HuH-7 (cell line): Measurements from ENCODE around the gene SLC8A1.

Source experiments
- DNase-seq: peaks from one replicate; pipeline ENCODE4 v3.0.0; 2011; ENCODE audit warnings: low spot score

SLC8A1 gene

DNA sequence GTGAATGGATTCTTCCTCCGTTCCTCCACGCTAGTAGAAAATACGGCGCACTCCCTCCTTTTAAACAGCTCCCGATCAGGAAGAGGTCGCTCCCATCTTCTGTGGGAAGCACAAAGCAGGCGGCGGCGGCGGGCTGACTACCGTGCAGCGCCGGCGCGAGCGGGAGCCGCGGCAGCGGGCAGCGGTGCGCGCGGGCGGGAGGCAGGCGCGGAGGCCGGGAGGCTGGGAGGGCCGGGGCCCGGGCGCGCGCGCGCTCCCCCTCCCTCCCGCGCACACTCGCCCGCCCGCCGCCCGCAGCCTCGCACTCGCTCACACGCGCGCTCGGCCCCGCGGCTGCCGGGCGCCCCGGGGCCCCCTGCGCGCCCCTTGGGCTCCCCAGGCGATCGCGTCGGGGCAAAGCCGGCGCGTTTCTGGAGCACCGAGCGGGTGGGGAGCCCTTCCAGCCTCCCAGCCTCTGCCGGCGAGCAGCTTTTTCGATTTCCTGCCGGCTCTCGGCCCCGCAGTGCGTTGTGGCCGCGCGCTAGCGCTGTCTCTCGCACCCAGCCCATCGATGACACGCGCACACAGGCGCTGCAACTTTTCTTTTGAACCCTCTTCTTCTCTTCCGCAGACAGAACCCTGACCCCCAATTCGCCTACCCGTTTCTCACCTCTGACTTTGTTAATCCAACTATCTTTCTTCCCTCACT, at the start of gene SLC8A1:
Gene SLC8A1, minus strand, starts transcription at position 173 of the 688 bp plus-strand sequence.
- no peak for DNase-seq

DNA sequence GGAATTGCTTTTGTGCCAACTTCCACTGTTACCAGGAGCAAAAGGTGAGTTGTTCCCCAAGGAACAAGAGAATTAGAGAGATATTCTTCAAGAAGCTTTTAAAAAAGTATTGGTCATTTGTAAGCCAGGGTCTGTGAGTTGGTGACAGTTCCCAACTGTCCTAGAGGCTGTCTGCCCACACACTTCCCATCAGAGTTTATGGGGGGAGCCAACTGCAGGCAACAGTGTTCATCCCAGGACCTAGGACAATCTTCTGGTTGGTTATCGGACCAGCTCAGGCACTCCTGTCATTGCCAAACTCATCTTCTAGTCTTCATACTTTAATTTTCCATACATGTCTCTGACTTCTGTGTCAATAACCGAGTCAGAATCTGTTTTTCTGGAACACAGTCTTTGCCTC, 47.5 kb upstream of the SLC8A1 start:
- no peak for DNase-seq

DNA sequence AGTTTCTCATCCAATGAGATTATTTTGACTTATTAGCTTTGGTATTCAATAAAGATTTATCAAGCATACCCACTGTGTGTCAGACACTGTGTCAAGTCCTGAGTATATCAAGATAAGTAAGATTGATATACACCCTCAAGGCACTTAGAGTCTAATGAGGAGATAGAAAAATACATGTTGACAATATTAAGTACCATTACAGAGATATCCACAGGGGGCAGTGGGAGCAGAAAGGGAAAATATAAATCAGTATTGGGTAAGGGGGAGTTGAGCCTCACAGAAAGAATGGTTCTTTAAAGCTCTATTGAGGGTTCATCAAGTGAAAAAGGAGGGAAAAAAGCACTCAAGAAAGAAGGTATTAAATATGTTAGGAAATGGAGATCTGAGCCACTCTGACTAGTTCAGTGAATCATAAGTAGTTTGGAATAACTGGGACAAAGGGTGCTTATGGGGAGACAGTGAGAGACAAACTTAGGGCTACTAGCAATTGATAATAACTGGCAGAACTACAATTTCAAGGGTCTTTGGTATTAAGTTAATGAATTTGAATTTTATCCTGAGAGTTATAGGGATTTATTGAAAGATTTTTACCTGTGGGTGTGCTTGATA, 45.5 kb upstream of the SLC8A1 start:
- DNase-seq = no peak

DNA sequence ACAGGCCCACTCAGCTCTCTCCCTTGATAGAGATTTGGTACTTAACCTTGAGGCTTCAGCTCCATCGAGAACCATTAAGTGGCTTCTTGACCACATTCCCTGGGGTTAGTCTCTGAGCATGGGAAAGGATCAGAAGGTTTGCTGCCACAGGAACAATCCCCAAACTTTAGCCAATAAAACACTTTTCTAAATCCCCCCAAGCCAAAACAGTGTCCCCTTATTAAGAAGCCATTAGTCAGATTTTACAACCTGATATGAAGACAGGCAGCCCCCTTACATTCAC, 37.7 kb upstream of the SLC8A1 start:
- no peak for DNase-seq

DNA sequence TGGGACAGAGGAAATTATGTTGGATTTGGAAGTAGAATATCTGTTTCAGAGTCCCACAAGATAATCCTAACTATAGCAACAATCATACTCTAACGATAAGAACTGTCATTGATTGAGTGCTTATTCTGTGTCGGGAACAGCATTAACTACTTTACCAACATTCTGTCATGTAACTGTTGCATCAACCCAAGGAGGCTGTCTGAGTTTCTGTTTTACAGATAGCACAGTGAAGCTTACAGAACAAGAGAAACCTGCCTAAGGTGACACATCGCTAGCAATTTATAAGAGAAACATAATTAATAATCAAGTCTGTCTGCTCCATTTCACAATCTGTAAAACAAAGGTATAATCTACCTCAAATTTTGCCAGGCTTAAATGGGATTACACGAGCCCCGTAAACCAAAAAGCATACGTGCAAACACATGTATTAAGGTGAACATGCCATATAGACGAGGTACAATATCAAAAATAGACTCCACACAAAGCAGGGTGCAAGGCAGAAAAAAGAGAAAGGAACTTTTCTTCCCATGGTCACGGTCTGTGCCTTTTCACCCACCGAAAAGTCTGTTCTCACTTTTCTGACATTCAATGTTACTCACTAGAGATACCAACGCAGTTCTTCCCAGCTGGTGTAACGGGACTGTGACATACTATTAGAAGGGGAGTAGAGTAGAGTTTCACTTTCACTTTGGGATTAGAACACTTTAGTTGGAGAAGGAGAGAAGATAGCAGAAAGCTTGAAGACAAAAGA, 37.2 kb upstream of the SLC8A1 start:
- peak; percentile 8 for DNase-seq

GRCh38 chr2:40488101-40488601, 36.3 kb upstream of the SLC8A1 start:
- no peak for DNase-seq

- DNase-seq = no peak
Measured at GRCh38 chr2:40487602-40488001, 35.7 kb upstream of the SLC8A1 start.

GRCh38 chr2:40485854-40486253, 34.0 kb upstream of the SLC8A1 start:
- no peak for DNase-seq

DNA sequence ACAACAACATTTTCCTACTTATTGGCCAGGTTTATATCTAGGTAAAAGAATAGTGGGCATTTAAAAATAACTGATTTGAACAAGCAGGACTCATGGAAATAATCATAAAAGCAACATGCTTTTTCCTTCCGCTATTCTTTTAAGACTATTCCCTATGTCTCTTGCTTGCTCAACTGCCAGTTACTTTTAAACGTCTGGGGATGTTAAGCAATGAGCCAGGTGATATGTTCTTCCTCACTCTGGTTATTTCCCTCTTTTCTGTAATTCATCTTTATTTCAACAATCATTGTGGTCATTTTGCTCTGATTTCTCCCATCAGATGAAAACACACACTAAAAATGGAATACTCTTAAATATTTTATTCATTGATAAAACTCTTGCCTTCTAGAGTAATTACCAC, 33.4 kb upstream of the SLC8A1 start:
- no peak for DNase-seq

GRCh38 chr2:40483549-40484243, 31.8 kb upstream of the SLC8A1 start:
- no peak for DNase-seq

GRCh38 chr2:40480596-40480995, 28.7 kb upstream of the SLC8A1 start:
- DNase-seq = no peak

DNA sequence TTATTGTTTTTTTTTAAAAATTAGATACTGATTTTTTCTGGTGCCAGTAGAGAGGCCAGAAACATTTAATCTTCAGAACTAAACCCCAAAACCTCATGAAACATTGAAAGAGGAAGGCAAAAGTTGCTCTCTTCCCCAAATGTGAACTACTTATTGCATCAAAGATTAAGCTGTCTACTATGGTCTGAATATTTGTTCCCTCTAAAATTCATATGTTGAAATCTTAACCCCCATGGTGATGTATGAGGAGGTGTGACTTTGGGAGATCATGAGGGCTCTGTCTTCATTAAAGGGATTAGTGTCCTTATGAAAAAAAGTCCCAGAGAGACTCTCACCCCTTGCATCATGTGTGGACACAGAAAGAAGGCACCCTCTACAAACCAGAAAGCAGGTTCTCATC, 28.2 kb upstream of the SLC8A1 start:
- DNase-seq = no peak

DNA sequence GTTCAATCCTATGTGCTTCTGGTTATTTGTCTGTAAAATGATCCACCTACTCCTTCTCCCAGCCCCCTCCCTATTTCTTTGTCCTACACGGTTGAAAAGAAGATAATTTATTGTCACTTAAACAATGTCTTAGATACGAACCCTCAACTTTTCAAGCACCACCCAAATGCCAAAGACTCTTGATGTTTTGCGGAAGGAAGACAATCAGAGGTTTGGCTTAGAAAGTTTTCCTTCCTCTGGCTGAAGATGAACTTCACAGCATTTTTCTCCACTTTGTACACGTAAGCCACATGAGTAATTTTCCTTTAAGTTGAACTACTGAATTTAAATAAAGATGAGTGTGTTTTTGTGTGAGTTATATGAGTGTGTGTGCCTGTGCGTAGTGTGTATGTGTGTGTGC, 25.5 kb upstream of the SLC8A1 start:
- no peak for DNase-seq

DNA sequence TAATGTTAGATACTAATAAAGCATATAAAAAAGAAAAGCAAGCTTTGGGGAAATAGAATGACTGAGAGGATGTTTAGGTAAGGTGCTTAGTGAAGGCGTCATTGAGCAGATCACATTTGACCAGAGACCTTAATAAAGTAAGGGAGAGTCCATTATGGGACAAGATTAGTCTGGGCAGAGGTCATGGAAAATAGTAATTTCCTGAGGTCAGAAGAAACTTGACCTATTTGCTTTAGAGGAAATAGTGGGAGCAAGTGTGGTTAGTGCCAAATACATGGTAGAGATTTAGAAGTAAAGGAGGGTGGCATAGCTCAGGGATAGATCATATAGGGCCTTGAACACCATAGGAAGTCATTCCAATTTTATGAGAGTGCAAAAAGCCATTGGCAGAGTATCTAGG, 24.5 kb upstream of the SLC8A1 start:
- DNase-seq = no peak

- DNase-seq = no peak
Measured at GRCh38 chr2:40474306-40474705, 22.4 kb upstream of the SLC8A1 start.

- no peak for DNase-seq
Measured at GRCh38 chr2:40471866-40472265, 20.0 kb upstream of the SLC8A1 start.

DNA sequence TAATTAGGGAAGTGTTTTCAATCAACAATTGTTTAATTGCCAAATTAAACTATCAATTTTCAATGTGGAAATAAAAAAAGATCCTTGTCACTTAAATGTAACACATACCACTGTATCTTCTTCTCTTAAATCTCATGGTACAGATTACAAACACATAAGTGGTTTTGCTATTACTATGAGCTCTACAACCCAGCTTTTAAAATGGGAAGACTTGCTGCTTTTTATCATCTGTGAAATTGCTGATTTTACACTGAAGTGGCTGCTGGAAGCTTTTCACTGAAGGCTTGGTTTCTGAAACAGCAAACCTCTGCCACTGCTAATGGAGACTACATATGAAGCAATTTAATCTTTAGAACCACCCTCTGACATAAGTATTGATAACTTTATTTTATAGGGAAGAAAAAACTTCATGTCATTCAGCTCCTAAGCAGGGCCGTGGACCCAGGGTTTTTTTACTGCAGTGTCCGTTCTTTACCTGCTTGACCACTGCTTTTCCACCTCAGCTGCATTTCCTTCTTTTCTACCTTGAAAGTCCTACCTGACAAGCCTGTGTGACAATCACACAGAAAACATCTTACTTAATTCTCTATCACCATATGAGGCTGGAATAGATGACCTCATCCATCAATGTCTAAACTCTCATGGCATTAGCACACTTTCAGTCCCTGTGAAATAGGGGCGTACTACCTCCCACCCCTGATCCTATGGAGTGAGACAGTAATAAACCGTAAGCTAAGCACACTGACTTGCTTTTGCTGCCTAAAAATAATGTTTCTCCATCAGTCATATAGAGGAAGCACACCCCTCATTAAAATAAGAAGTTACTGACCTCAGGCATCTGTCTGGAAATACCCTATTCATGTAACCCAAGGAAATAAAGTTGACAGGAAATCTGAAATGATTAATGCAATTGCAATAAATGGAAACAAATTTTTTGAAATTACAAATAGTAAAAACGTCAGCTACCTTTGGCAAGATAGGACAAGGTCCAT, 19.2 kb upstream of the SLC8A1 start:
- no peak for DNase-seq

DNA sequence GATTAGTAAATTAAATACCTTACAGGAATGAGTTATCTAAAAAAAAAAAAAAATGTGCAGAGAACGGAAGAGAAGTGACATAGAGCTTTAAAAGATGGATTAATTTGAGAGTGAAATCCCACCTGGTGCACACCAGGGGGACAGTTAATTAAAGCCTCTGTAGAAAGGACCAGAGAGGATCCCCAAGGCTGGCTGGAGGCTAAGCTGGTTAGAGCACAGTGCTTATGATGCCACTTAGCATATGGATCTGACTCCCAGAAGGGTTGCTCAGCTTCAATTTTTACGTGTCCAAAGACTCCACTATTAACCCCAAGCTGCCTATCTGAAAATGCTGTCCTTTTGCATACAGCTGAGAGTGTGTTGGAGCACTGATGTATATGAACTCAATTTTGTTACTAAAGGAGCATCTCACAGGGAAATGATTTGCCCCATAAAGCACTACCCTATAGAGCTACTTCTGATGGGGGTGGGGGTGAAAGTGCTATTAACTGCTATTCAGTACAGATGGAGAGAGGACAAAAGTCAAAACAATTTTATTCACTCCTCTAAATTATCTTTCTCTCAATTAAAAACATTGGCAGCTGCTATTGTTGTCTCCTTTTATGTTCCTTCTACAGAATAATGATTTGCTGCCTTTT, 15.2 kb upstream of the SLC8A1 start:
- DNase-seq = no peak

GRCh38 chr2:40466332-40466906, 14.5 kb upstream of the SLC8A1 start:
- no peak for DNase-seq

DNA sequence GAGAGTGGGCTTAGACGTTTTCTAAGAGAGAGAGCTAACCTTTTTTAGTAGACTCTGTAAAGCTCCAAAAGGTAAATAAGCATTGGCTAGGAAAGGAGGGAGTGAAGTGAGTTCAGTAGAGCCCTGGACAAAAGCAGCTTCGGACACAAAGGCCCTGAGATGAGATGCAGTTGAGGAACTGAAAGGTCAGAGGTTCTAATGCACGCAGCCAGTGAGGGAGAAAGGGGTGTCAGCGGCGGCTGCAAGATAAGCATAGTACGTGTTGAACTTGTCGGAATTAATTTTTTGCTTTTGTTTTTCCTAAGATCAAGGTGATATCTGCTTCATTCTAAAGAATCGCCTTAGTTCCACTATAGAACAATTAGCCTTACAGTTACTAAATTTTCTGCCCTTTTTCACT, 11.2 kb upstream of the SLC8A1 start:
- DNase-seq = no peak
